Measurements from ENCODE around the gene HES6. TPM values are rescaled to one million over a fixed set of nuclear protein-coding genes. Genes with fewer than 3 reads are reported as not detected.
A peak's percentile ranks its signal among the peaks of the same experiment; 100 is the strongest.

Gene HES6
- total RNA-seq, 4 donors from 2014 or later, result 26.6 to 128 (median 51.1) TPM

DNA sequence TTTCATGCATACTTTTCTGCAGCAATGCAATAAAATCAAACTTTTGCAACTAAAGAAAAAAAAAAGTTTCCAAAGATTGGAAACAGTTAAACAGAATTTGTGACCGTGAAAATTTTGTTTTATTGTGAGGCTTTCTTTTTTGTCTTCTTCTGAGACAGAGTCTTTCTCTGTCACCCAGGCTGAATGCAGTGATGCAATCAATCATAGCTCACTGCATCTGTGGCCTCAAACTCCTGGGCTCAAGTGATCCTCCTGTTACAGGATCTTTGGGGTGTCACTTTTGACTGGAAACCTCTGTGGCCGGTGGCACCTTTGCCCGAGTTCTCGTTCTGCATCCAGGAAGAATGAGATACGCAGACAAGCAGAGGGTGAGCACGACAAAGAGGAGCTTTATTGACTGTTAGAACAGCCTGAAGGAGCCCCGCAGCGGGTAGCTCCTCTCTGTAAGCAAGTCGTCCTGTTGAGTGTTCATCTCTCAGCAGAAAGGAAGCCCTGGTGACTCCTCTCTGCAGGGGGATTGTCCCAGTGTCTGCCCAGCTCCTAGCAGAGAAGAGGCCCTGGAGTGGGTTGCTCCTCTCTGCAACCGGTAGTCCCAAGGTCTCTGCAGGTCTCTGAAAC lies 19.5 kb downstream of the HES6 start:
- H3K4me3 ChIP-seq, result no peak overlapping the region
- no peak for DNase-seq
- no peaks in the 10 kb centered on the region for H3K36me3 ChIP-seq
- H3K9me3 ChIP-seq, result no peaks in the 10 kb centered on the region
- H3K27me3 ChIP-seq, result no peaks in the 10 kb centered on the region
- H3K4me1 ChIP-seq, result no peaks in the 10 kb centered on the region
- TF ChIP-seq POLR2A (IDR thresholded peaks at IDR 0.05), result no peak
- TF ChIP-seq, protein P1, sequence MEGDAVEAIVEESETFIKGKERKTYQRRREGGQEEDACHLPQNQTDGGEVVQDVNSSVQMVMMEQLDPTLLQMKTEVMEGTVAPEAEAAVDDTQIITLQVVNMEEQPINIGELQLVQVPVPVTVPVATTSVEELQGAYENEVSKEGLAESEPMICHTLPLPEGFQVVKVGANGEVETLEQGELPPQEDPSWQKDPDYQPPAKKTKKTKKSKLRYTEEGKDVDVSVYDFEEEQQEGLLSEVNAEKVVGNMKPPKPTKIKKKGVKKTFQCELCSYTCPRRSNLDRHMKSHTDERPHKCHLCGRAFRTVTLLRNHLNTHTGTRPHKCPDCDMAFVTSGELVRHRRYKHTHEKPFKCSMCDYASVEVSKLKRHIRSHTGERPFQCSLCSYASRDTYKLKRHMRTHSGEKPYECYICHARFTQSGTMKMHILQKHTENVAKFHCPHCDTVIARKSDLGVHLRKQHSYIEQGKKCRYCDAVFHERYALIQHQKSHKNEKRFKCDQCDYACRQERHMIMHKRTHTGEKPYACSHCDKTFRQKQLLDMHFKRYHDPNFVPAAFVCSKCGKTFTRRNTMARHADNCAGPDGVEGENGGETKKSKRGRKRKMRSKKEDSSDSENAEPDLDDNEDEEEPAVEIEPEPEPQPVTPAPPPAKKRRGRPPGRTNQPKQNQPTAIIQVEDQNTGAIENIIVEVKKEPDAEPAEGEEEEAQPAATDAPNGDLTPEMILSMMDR (IDR thresholded peaks at IDR 0.05), result no peak
- H3K27ac ChIP-seq, result no peak overlapping the region

DNA sequence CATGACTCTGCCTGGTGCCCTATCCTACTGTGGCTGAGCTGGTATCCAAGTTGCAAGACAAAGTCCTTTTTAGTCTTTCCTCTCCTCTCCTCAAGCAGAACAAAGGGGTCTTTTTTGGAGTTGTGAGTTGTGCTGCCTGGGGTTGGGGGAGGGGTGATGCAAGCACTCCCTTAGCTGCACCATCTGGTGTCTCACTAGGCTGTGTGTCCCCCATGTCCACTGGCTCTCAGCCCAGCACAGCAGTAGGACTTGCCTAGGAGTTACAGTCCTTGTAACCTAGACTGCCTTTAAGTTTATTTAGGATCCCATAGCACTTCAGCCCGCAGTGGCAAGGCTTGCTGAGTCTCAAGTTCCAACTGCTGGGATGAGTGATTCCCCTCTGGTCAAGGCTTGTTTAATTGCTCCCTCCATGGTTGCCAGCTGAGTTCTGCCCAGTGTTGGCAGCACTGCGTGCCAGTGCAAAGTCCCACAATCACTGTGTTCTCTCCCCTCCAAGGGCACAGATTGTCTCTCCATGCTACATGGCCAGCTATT lies 23.1 kb downstream of the HES6 start:
- H3K4me1 ChIP-seq, result no peaks in the 10 kb centered on the region
- no peak overlapping the region for H3K27ac ChIP-seq
- no peaks in the 10 kb centered on the region for H3K9me3 ChIP-seq
- no peak overlapping the region for H3K4me3 ChIP-seq
- no peak for TF ChIP-seq POLR2A (IDR thresholded peaks at IDR 0.05)
- TF ChIP-seq, protein P1 (IDR thresholded peaks at IDR 0.05), result no peak
- no peak for DNase-seq
- H3K36me3 ChIP-seq, result no peaks in the 10 kb centered on the region
- H3K27me3 ChIP-seq, result no peaks in the 10 kb centered on the region

DNA sequence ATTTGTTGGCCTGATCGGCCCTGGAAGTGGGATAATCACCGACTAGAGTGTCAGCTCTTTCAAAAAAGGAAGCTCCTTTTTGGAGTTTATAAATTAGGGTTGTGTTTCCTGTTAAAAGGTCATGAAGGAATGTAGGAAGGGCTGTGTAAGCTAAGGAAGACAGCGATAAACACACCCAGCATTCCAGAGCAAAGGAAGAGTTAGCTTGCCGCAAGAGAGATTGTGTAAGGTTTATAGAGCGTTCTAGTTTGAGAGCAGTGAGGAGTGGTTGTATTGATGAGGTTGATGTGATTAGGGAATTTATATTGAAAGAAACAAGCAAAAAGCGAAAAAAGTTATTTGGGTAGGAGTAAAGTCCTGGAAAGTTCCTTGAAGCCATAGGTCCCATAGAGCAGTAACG lies 32.8 kb downstream of the HES6 start:
- Histone ChIP-seq H3K27me3 (no peaks in the 10 kb centered on the region), H3K4me3 (no peak overlapping the region), H3K4me1 (peaks cover 0 to 9% (median under 1%) of the 10 kb centered on the region in 4 donors), H3K36me3 (no peaks in the 10 kb centered on the region), H3K9me3 (no peaks in the 10 kb centered on the region), H3K27ac (no peak overlapping the region)
- TF ChIP-seq POLR2A (IDR thresholded peaks at IDR 0.05), result no peak
- TF ChIP-seq, protein P1 (IDR thresholded peaks at IDR 0.05), result no peak
- DNase-seq, result no peak

DNA sequence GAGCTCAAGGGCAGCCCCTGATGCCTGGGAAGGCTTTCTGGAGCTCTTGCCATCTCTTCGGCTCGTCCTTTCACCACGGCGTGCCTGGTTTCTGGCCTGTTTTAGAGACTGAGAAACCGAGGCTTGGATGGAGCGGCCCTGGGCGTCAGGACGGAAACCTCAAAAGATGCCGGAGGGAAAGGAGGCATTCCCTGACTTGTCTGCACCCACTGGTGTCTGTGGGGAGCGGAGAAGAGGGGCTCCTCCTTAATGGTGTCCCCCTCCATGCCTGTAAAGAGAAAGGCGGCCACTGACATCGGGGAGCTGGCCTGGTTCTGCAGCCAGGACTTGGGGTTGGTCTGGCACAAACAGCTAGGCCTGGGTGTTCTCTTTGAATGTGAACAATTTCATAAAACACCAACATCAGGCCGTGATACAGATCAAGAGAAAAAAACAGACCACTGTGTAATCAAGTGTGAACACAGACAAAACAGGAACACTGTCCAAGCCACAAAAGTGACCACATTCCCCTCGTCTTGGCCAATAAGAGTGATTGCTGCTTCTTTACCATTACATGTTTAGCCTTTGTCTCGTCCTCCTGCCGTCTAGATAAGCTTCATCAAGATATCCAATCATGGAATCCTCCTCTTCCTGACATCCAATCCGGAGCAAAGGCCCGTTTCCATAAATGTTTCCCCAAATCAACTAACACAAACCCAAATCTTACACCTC lies 35.7 kb downstream of the HES6 start:
- TF ChIP-seq, protein P1 (IDR thresholded peaks at IDR 0.05), result no peak
- TF ChIP-seq POLR2A (IDR thresholded peaks at IDR 0.05), result no peak
- DNase-seq, result peak in 2 of 3 donors; percentile 60 to 63
- Histone ChIP-seq H3K27me3 (no peaks in the 10 kb centered on the region), H3K4me3 (peak overlapping the region; percentile 68 to 99 (median 83)), H3K27ac (peak overlapping the region; percentile 88 to 98 (median 94)), H3K4me1 (peaks cover 0 to 26% (median 5%) of the 10 kb centered on the region in 4 donors), H3K36me3 (no peaks in the 10 kb centered on the region), H3K9me3 (no peaks in the 10 kb centered on the region)

DNA sequence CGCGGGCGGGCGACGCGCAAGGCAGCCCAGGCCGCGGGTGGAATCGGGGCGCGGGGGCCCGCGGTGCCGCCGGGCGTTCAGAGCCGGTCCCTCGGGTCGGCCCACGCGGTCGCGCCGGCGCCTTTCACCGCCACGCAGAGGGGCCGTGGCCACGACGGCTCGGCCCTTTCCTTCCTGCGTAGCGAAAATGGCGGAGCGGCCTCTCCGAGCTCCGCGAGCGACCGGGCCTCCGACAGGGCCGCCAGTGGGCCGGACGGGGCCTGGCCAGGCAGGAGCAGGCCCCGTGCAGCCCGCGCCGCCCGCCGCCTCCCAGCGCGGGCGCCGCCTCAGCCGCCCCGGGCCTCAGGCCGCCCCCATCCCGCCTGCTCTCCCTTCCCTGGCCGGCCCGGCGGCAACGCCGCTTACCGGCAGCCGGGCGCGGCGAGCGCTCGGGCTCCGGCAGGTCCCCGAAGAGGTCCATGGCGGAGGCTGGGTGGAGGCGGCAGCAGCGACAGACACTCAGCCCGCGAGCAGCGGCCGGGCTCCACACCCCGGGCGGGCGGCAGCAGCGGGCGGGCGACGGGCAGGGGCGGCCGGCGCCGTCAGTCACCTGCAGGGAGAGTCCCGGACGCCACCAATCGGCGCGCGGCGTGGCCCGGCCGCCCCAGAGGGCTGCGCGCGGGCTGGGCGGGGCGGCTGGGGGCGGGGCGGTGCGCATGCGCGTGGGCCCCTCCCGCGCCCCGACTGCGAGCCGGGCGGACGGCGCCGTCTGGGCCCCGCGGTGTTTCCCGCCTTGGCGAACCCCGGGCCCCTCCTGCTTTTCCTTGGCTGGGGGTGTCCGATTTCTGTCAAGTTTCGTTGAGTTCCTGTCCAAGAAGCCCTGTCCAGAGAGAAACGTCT lies 36.5 kb downstream of the HES6 start, which contains the start of gene ILKAP:
TSS of gene ILKAP (minus strand) at position 602 of the 879 bp plus-strand sequence. CDS start at position 460, 142 bp downstream.
- H3K4me1 ChIP-seq, result peaks cover 0 to 26% (median 5%) of the 10 kb centered on the region in 4 donors
- no peaks in the 10 kb centered on the region for H3K36me3 ChIP-seq
- TF ChIP-seq, protein P1 (IDR thresholded peaks at IDR 0.05), result no peak
- peak; percentile 50 to 86 for TF ChIP-seq POLR2A (IDR thresholded peaks at IDR 0.05)
- DNase-seq, result peak; percentile 85 to 95 (median 93)
- no peaks in the 10 kb centered on the region for H3K9me3 ChIP-seq
- peak within 1 kb of the TSS; percentile 68 to 99 (median 83) for H3K4me3 ChIP-seq
- H3K27ac ChIP-seq, result peak within 1 kb of the TSS; percentile 88 to 98 (median 94)
- H3K27me3 ChIP-seq, result no peaks in the 10 kb centered on the region

Data from Peyer's patch (tissue), 4 donors.